ENCODE measurements around the gene SIL1. TPM values are rescaled to one million over a fixed set of nuclear protein-coding genes. Genes with fewer than 3 reads are reported as not detected.

Gene SIL1
- total RNA-seq, 3 donors from 2014 or later (not counting 1 experiment from before 2014, with no cell fraction given): 16.9 to 22.5 (median 22.4) TPM

- no peaks in the 10 kb centered on the region for H3K27me3 Mint-ChIP-seq (ENCODE audit: low read depth in 2 of 2)
- H3K27ac Mint-ChIP-seq: no peak overlapping the region
- H3K4me3 Mint-ChIP-seq: no peak overlapping the region
- H3K4me3 ChIP-seq (ENCODE audit: low read length): no peak overlapping the region
- no peaks in the 10 kb centered on the region for H3K36me3 Mint-ChIP-seq
- H3K27me3 ChIP-seq (ENCODE audit: control insufficient read depth, insufficient read depth, low read length): no peaks in the 10 kb centered on the region
- no peaks in the 10 kb centered on the region for H3K4me1 ChIP-seq (ENCODE audit: control insufficient read depth, insufficient read depth, low read length)
- H3K36me3 ChIP-seq (ENCODE audit: control insufficient read depth, insufficient read depth, low read length): no peaks in the 10 kb centered on the region
- H3K27ac ChIP-seq (ENCODE audit: low read length): no peak overlapping the region
- ATAC-seq (no peak), DNase-seq (no peak)
- intact Hi-C loops (cut with micrococcal nuclease): no loop called here
- H3K9me3 Mint-ChIP-seq: no peaks in the 10 kb centered on the region
- no peaks in the 10 kb centered on the region for H3K9me3 ChIP-seq (ENCODE audit: control insufficient read depth, insufficient read depth, low read length)
- 94% methylated on average over 1 of the region's 1 CpG for WGBS (ENCODE audit: insufficient coverage)
- TF ChIP-seq, protein P1, sequence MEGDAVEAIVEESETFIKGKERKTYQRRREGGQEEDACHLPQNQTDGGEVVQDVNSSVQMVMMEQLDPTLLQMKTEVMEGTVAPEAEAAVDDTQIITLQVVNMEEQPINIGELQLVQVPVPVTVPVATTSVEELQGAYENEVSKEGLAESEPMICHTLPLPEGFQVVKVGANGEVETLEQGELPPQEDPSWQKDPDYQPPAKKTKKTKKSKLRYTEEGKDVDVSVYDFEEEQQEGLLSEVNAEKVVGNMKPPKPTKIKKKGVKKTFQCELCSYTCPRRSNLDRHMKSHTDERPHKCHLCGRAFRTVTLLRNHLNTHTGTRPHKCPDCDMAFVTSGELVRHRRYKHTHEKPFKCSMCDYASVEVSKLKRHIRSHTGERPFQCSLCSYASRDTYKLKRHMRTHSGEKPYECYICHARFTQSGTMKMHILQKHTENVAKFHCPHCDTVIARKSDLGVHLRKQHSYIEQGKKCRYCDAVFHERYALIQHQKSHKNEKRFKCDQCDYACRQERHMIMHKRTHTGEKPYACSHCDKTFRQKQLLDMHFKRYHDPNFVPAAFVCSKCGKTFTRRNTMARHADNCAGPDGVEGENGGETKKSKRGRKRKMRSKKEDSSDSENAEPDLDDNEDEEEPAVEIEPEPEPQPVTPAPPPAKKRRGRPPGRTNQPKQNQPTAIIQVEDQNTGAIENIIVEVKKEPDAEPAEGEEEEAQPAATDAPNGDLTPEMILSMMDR (IDR thresholded peaks at IDR 0.05): no peak
- peaks cover 7 to 17% of the 10 kb centered on the region in 2 donors for H3K4me1 Mint-ChIP-seq
Measured at GRCh38 chr5:139063664-139064054, 134.5 kb downstream of the SIL1 start.

- no peaks in the 10 kb centered on the region for H3K9me3 Mint-ChIP-seq
- peaks cover 2 to 11% of the 10 kb centered on the region in 2 donors for H3K4me1 Mint-ChIP-seq
- no peak overlapping the region for H3K4me3 Mint-ChIP-seq
- intact Hi-C loops (cut with micrococcal nuclease): no loop called here
- no CpG with 5 or more reads among the region's 1 CpG for WGBS (ENCODE audit: insufficient coverage)
- H3K27ac Mint-ChIP-seq: no peak overlapping the region
- Histone ChIP-seq H3K27ac (ENCODE audit: low read length) (no peak overlapping the region), H3K4me3 (ENCODE audit: low read length) (no peak overlapping the region), H3K9me3 (ENCODE audit: control insufficient read depth, insufficient read depth, low read length) (no peaks in the 10 kb centered on the region), H3K4me1 (ENCODE audit: control insufficient read depth, insufficient read depth, low read length) (no peaks in the 10 kb centered on the region), H3K36me3 (ENCODE audit: control insufficient read depth, insufficient read depth, low read length) (no peaks in the 10 kb centered on the region), H3K27me3 (ENCODE audit: control insufficient read depth, insufficient read depth, low read length) (no peaks in the 10 kb centered on the region)
- DNase-seq: no peak
- H3K36me3 Mint-ChIP-seq: no peaks in the 10 kb centered on the region
- no peak for ATAC-seq
- TF ChIP-seq, protein P1 (IDR thresholded peaks at IDR 0.05): no peak
- H3K27me3 Mint-ChIP-seq (ENCODE audit: low read depth in 2 of 2): no peaks in the 10 kb centered on the region
Measured at GRCh38 chr5:139062910-139063663, 135.1 kb downstream of the SIL1 start.

DNA sequence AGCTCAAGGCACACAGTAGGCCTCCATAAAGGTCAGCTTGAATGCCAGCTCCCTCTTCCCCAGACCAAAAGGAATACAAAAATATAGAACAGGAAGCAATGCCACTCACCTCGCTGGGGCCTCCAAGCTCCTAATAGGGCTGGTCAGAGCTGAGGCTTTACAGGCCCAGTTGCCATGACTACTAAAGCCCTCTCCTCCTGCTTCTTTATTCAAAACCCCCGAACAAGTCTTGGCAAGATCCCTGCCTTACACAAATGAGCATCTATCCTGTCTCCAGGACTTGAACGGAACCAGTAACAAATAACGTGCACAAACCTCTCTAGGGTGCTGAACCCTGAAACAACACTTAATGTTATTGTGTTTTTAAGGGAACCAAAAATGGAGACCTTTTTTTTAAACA is 136.3 kb downstream of the SIL1 start:
- H3K27ac Mint-ChIP-seq: no peak overlapping the region
- ATAC-seq (no peak), DNase-seq (no peak)
- H3K4me3 Mint-ChIP-seq: no peak overlapping the region
- no peaks in the 10 kb centered on the region for H3K9me3 Mint-ChIP-seq
- intact Hi-C loops (cut with micrococcal nuclease): no loop called here
- Histone ChIP-seq H3K36me3 (ENCODE audit: control insufficient read depth, insufficient read depth, low read length) (no peaks in the 10 kb centered on the region), H3K27me3 (ENCODE audit: control insufficient read depth, insufficient read depth, low read length) (no peaks in the 10 kb centered on the region), H3K27ac (ENCODE audit: low read length) (no peak overlapping the region), H3K9me3 (ENCODE audit: control insufficient read depth, insufficient read depth, low read length) (no peaks in the 10 kb centered on the region), H3K4me3 (ENCODE audit: low read length) (no peak overlapping the region), H3K4me1 (ENCODE audit: control insufficient read depth, insufficient read depth, low read length) (no peaks in the 10 kb centered on the region)
- H3K27me3 Mint-ChIP-seq (ENCODE audit: low read depth in 2 of 2): no peaks in the 10 kb centered on the region
- H3K36me3 Mint-ChIP-seq: no peaks in the 10 kb centered on the region
- peaks cover 0 to 7% of the 10 kb centered on the region in 2 donors for H3K4me1 Mint-ChIP-seq
- 84% methylated on average over 4 of the region's 4 CpGs for WGBS (ENCODE audit: insufficient coverage)
- TF ChIP-seq, protein P1 (IDR thresholded peaks at IDR 0.05): no peak

DNA sequence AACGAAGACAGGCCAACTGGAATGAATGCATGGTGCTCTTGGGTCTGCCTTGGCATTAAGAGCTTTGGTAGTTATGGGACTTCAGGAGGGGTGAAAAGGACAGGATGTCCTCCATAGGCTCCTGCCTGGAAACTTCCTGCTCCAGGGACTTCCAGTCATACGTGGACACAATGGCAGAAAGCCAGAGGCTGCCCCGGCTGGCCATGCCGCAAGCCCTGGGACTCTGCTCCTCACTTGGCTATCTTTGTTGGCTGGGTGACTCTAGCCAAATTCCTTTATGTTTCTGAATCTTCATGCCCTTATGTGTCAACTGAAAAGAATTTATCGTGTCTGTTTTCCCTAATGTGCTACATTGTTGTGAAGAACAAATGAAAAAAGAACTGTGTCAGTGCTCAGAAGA is 136.9 kb downstream of the SIL1 start:
- Mint-ChIP-seq H3K27me3 (ENCODE audit: low read depth in 2 of 2) (no peaks in the 10 kb centered on the region), H3K27ac (no peak overlapping the region), H3K4me1 (peaks cover 0 to 7% of the 10 kb centered on the region in 2 donors), H3K4me3 (no peak overlapping the region), H3K36me3 (no peaks in the 10 kb centered on the region), H3K9me3 (no peaks in the 10 kb centered on the region)
- no peaks in the 10 kb centered on the region for H3K27me3 ChIP-seq (ENCODE audit: control insufficient read depth, insufficient read depth, low read length)
- no peak overlapping the region for H3K27ac ChIP-seq (ENCODE audit: low read length)
- no peaks in the 10 kb centered on the region for H3K4me1 ChIP-seq (ENCODE audit: control insufficient read depth, insufficient read depth, low read length)
- WGBS (ENCODE audit: insufficient coverage): 96% methylated on average over 5 of the region's 5 CpGs
- H3K4me3 ChIP-seq (ENCODE audit: low read length): no peak overlapping the region
- H3K9me3 ChIP-seq (ENCODE audit: control insufficient read depth, insufficient read depth, low read length): no peaks in the 10 kb centered on the region
- DNase-seq (no peak), ATAC-seq (no peak)
- H3K36me3 ChIP-seq (ENCODE audit: control insufficient read depth, insufficient read depth, low read length): no peaks in the 10 kb centered on the region
- TF ChIP-seq, protein P1 (IDR thresholded peaks at IDR 0.05): no peak
- intact Hi-C loops (cut with micrococcal nuclease): no loop called here

All from natural killer cell (primary cell).